GM12878 (cell line): ENCODE results near the gene SEC14L6. TPM values are rescaled to one million over a fixed set of nuclear protein-coding genes. Genes with fewer than 3 reads are reported as not detected.
A peak's percentile ranks its signal among the peaks of the same experiment; 100 is the strongest.

Source experiments
- ATAC-seq: fragments of 200-7000 bp; cut with Tn5 transposase; 3 replicates; pipeline ENCODE4 v1.9.1; 2020; ENCODE audit warnings: mild to moderate bottlenecking, moderate library complexity
- Bru-seq: library from RNA; stranded (reverse); fragments of 400-500 nt; gene quantifications from one replicate; lab custom pipeline; 2021; lab: Mats Ljungman, UMichigan
- BruChase-seq, 2 experiments: library from RNA; stranded (reverse); fragments of 400-500 nt; gene quantifications; one replicate each; lab custom pipeline; 2021; lab: Mats Ljungman, UMichigan
- BruUV-seq: library from RNA; stranded (reverse); fragments of 400-500 nt; replicated peaks from 2 replicates; lab custom pipeline; 2021; lab: Mats Ljungman, UMichigan
- CTCF ChIA-PET: fragments of 300-600 bp; sonication (Branson Sonifier 250); formaldehyde crosslinking; extraction: SDS; loops from one replicate; lab custom pipeline; 2021; ENCODE audit warnings: inconsistent platforms; lab: Yijun Ruan, JAX
- POLR2A ChIA-PET: fragments of 350-600 bp; formaldehyde crosslinking; extraction: SDS; loops from one replicate; lab custom pipeline; 2021; ENCODE audit warnings: inconsistent platforms; lab: Charles Lee
- RAD21 ChIA-PET: fragments of 300-600 bp; sonication (Branson Sonifier 250); formaldehyde crosslinking; loops from one replicate; lab custom pipeline; 2023; ENCODE audit warnings: antibody characterized with exemption; ENCODE audit not compliant: unreplicated experiment; lab: Charles Lee
- SMC1A ChIA-PET: fragments of 300-600 bp; sonication (Branson Sonifier 250); formaldehyde crosslinking; loops from one replicate; lab custom pipeline; 2023; ENCODE audit not compliant: unreplicated experiment, uncharacterized antibody; lab: Charles Lee
- DNase-seq: peaks from one replicate; pipeline ENCODE4 v3.0.0-alpha.2; 2011; ENCODE audit warnings: low read depth, low spot score
- FAIRE-seq: peaks from 3 replicates; lab custom pipeline; 2011; peaks lifted over from hg19 to GRCh38; lab: Jason Lieb, UNC
- H2AFZ ChIP-seq: 2 replicates; pipeline ENCODE4 v1.6.0; 2011; ENCODE audit warnings: low read depth, low read length, control low read depth; ENCODE audit not compliant: control insufficient read depth
- H3K27ac ChIP-seq: 2 replicates; pipeline ENCODE4 v1.5.1; 2011; ENCODE audit warnings: control low read depth; ENCODE audit not compliant: control insufficient read depth, insufficient read depth
- H3K27me3 ChIP-seq, 2 experiments: replicated peaks in 1 of 2; 2 replicates each; pipeline versions ENCODE4 v1.6.0 to v1.6.1; 2011; ENCODE audit warnings: low read length in 1 of 2; ENCODE audit not compliant: control insufficient read depth in 2 of 2, insufficient read depth in 2 of 2
- H3K36me3 ChIP-seq, 2 experiments: 2 replicates each; pipeline ENCODE4 v1.5.1; 2011; ENCODE audit warnings: low read length in 1 of 2; ENCODE audit not compliant: control insufficient read depth in 2 of 2, insufficient read depth in 2 of 2
- H3K4me1 ChIP-seq: 2 replicates; pipeline ENCODE4 v1.6.1; 2011; ENCODE audit warnings: mild to moderate bottlenecking, low read length, moderate library complexity, mixed read lengths; ENCODE audit not compliant: control insufficient read depth, insufficient read depth
- H3K4me2 ChIP-seq: 2 replicates; pipeline ENCODE4 v1.6.0; 2011; ENCODE audit warnings: control low read depth; ENCODE audit not compliant: control insufficient read depth, insufficient read depth
- H3K4me3 ChIP-seq: fragments of 200-600 bp; sonication (generic); 2 replicates; pipeline ENCODE4 v1.5.1; 2016
- H3K79me2 ChIP-seq: 2 replicates; pipeline ENCODE4 v1.6.0; 2011; ENCODE audit warnings: low read length; ENCODE audit not compliant: control insufficient read depth, insufficient read depth
- H3K9ac ChIP-seq: 2 replicates; pipeline ENCODE4 v1.8.0; 2011; ENCODE audit warnings: low read length, control low read depth, mixed read lengths; ENCODE audit not compliant: control insufficient read depth, insufficient read depth
- H3K9me3 ChIP-seq: replicated peaks from 3 replicates; pipeline ENCODE4 v1.5.1; 2011; ENCODE audit warnings: mild to moderate bottlenecking, low read length; ENCODE audit not compliant: control insufficient read depth, insufficient read depth
- H4K20me1 ChIP-seq: 2 replicates; pipeline ENCODE4 v1.6.0; 2011; ENCODE audit not compliant: control insufficient read depth, insufficient read depth
- BACH1 ChIP-seq: fragments of 450-650 bp; IDR thresholded peaks from 2 replicates; pipeline ENCODE4 v1.6.1; 2017; ENCODE audit warnings: mild to moderate bottlenecking, borderline replicate concordance
- CBX3 ChIP-seq: fragments of 200-600 bp; sonication (generic); IDR thresholded peaks from 2 replicates; pipeline ENCODE4 v1.6.1; 2016; ENCODE audit warnings: low read depth, borderline replicate concordance
- CHD1 ChIP-seq: IDR thresholded peaks from 2 replicates; pipeline ENCODE4 v1.6.1; 2012; ENCODE audit warnings: low read depth, low read length, improper control_type of control experiment
- CTCF ChIP-seq, 3 experiments: IDR thresholded peaks in 2 of 3; conservative IDR thresholded peaks in 1 of 3; 2 replicates each; pipeline ENCODE4 v1.5.1; 2011; ENCODE audit warnings: low read depth in 3 of 3, low read length in 3 of 3, mild to moderate bottlenecking in 3 of 3, control low read depth in 2 of 3, moderate library complexity in 2 of 3, inconsistent platforms in 1 of 3, mixed read lengths in 1 of 3; ENCODE audit not compliant: control insufficient read depth in 2 of 3, insufficient read depth in 1 of 3; ENCODE audit errors: extremely low read depth in 1 of 3
- E2F8 ChIP-seq: fragments of 450-650 bp; IDR thresholded peaks from 2 replicates; pipeline ENCODE4 v1.6.1; 2018; ENCODE audit warnings: mild to moderate bottlenecking, low read depth, moderate library complexity; ENCODE audit not compliant: partially characterized antibody
- HDGF ChIP-seq: fragments of 450-650 bp; IDR thresholded peaks from 2 replicates; pipeline ENCODE4 v1.6.1; 2016; ENCODE audit warnings: antibody characterized with exemption
- IRF4 ChIP-seq: IDR thresholded peaks from 2 replicates; pipeline ENCODE4 v1.6.1; 2011; ENCODE audit warnings: low read depth, low read length
- MEF2A ChIP-seq: IDR thresholded peaks from 2 replicates; pipeline ENCODE4 v1.6.1; 2011; ENCODE audit warnings: low read depth, mild to moderate bottlenecking, low read length, moderate library complexity; ENCODE audit not compliant: insufficient read depth
- MTA2 ChIP-seq: fragments of 450-650 bp; IDR thresholded peaks from 2 replicates; pipeline ENCODE4 v1.6.1; 2016; ENCODE audit warnings: low read depth, mild to moderate bottlenecking, moderate library complexity
- NFXL1 ChIP-seq: fragments of 450-650 bp; IDR thresholded peaks from 2 replicates; pipeline ENCODE4 v1.6.1; 2017; ENCODE audit warnings: antibody characterized with exemption, mild to moderate bottlenecking, borderline replicate concordance
- POLR2AphosphoS2 ChIP-seq: IDR thresholded peaks from 2 replicates; pipeline ENCODE4 v1.6.1; 2011; ENCODE audit warnings: low read depth, mild to moderate bottlenecking, low read length, improper control_type of control experiment, moderate library complexity
- RELA ChIP-seq: fragments of 450-650 bp; IDR thresholded peaks from 2 replicates; pipeline ENCODE4 v1.8.0; 2014; ENCODE audit warnings: borderline replicate concordance; ENCODE audit not compliant: partially characterized antibody
- SMARCA5 ChIP-seq: fragments of 450-650 bp; IDR thresholded peaks from 2 replicates; pipeline ENCODE4 v1.6.1; 2017; ENCODE audit warnings: mild to moderate bottlenecking
- SREBF2 ChIP-seq: IDR thresholded peaks from 2 replicates; pipeline ENCODE4 v1.6.1; 2012; ENCODE audit warnings: mild to moderate bottlenecking, low read length
- SRF ChIP-seq, 2 experiments: IDR thresholded peaks; 2 replicates each; pipeline ENCODE4 v1.6.1; 2011; ENCODE audit warnings: low read depth in 2 of 2, low read length in 2 of 2, mild to moderate bottlenecking in 1 of 2, moderate library complexity in 1 of 2
- TARDBP ChIP-seq: IDR thresholded peaks from 2 replicates; pipeline ENCODE4 v1.6.1; 2016; ENCODE audit warnings: borderline replicate concordance
- USF2 ChIP-seq: IDR thresholded peaks from 2 replicates; pipeline ENCODE4 v1.6.1; 2011; ENCODE audit warnings: low read depth, low read length, improper control_type of control experiment, borderline replicate concordance
- YBX1 ChIP-seq: fragments of 450-650 bp; IDR thresholded peaks from 2 replicates; pipeline ENCODE4 v1.6.1; 2016; ENCODE audit warnings: antibody characterized with exemption
- WGBS: methylation state at CpG from one replicate; pipeline ENCODE4 v1.1.6; 2016; ENCODE audit warnings: low lambda C conversion rate; ENCODE audit not compliant: insufficient replicate concordance, insufficient coverage; ENCODE audit errors: missing lambda C conversion rate; 5-methylcytosine and 5-hydroxymethylcytosine counted together
- in situ Hi-C: fragments of 300-500 bp; cut with MboI; formaldehyde crosslinking; loops from 9 replicates; pipeline ENCODE4 v1.14.3; 2018; ENCODE audit warnings: mixed read lengths
- intact Hi-C: fragments of 100-400 bp; cut with micrococcal nuclease; formaldehyde crosslinking; loops from one replicate; pipeline ENCODE4 v1.14.2; 2022; ENCODE audit not compliant: unreplicated experiment
- long read RNA-seq, 2 experiments: library from polyadenylated mRNA; unstranded; transcript quantifications; one replicate each; pipeline ENCODE4 v2.0.0, GENCODE V29; 2019 to 2020
- polyA minus RNA-seq, 3 experiments: library from RNA; depleted of rRNA, polyadenylated mRNA; stranded (reverse); fragments of >200 nt; gene quantifications; 2 replicates each; pipeline ENCODE4 v1.2.3, GENCODE V29; 2011
- polyA plus RNA-seq, 11 experiments: library from polyadenylated mRNA; depleted of rRNA in 4 of 11; unstranded in 6 of 11; stranded (reverse) in 5 of 11; fragments of >200 nt; fragmentation: Nextera tagmentation in 4 of 11; fragmentation: Illumina TruSeq in 1 of 11; extraction: Ambion mirVana in 4 of 11; extraction: Trizol in 1 of 11; gene quantifications; 1 replicate in 1 of 11; 2 replicates in 10 of 11; pipeline versions ENCODE4 v1.2.1 to v1.2.3, GENCODE V29; 2011 to 2016; ENCODE audit warnings: inconsistent platforms in 2 of 11, missing spikeins in 2 of 11, low read depth in 1 of 11
- total RNA-seq, 4 experiments: library from RNA; depleted of rRNA in 3 of 4; stranded (reverse); fragments of >200 nt in 3 of 4; fragmentation: Illumina TruSeq in 1 of 4; extraction: Trizol in 1 of 4; gene quantifications; 2 replicates each; pipeline versions ENCODE4 v1.2.1 to v1.2.3, GENCODE V29; 2013 to 2021

Gene SEC14L6
- not detected in 2 replicates for total RNA-seq (2013; cell fraction: nucleolus; rRNA removed)
- total RNA-seq (2014; rRNA removed) = not detected in 2 replicates
- total RNA-seq (2014; rRNA removed; fragmentation: Illumina TruSeq; extraction: Trizol) = not detected in 2 replicates
- not detected in 2 replicates for total RNA-seq (2021)
- polyA plus RNA-seq (2011; ENCODE audit: low read depth) = not detected
- polyA plus RNA-seq (2011; rRNA removed) = not detected in 2 replicates
- polyA plus RNA-seq (2011; cell fraction: cytosol; rRNA removed) = not detected in 2 replicates
- not detected in 2 replicates for polyA plus RNA-seq (2011; cell fraction: nucleus; rRNA removed)
- polyA plus RNA-seq (2012) = not detected in 2 replicates
- not detected in 2 replicates for polyA plus RNA-seq (2014; fragmentation: Illumina TruSeq; extraction: Trizol)
- not detected for polyA plus RNA-seq (2014; fragmentation: Nextera tagmentation; extraction: Ambion mirVana)
- not detected in 2 replicates for polyA plus RNA-seq (2014; rRNA removed)
- not detected for polyA plus RNA-seq (2016; fragmentation: Nextera tagmentation; extraction: Ambion mirVana)
- not detected in 2 replicates for polyA minus RNA-seq (2011; rRNA and poly(A)+ RNA removed)
- polyA minus RNA-seq (2011; cell fraction: cytosol; rRNA and poly(A)+ RNA removed) = not detected in 2 replicates
- not detected in 2 replicates for polyA minus RNA-seq (2011; cell fraction: nucleus; rRNA and poly(A)+ RNA removed)
- not detected for Bru-seq, nascent RNA
- BruChase-seq, experiment 1, labeled RNA remaining after a 6-hour chase = percentile 4 among the genes with signal in this experiment
- not detected for BruChase-seq, experiment 2, labeled RNA remaining after a 2-hour chase
- long read RNA-seq, experiment 1 = 0 reads
- long read RNA-seq, experiment 2 = 0 reads

DNA sequence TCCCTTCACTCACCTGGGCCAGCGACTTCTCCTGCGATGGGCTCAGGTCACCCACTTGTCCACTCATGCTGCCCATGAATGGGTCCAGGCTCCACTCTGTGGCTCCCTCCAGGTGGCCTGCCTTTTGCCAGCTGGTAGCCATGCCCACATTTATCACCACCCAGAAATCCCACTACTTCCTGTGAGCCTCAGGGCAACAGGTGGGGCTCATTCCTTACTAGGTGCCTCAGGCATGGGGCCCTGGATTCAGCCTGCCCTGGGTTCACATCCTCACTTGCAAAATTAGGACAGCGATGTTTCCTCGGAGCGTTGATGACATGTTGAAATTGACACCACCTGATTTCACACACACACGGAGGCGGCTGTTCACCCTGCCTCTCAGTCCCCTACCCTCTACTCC lies at the start of gene SEC14L6:
SEC14L6 (minus strand) TSS at position 126 of the 400 bp plus-strand sequence; CDS start at position 67, 59 bp downstream.
- no peak for DNase-seq
- ChIA-PET CTCF (no interaction called here), POLR2A (interaction anchor here (0.7 kb wide), 1 partner anchor 891 kb away, joined by 3 read pairs; no protein-coding TSS in a partner anchor), RAD21 (interaction anchor here (0.6 kb wide), 1 partner anchor 48 kb away, joined by 3 read pairs; no protein-coding TSS in a partner anchor), SMC1A (no interaction called here)
- no peaks in the 10 kb centered on the region for H3K79me2 ChIP-seq
- BruUV-seq = no TSS peak
- H3K9ac ChIP-seq = no peak within 1 kb of the TSS
- no peaks in the 10 kb centered on the region for H4K20me1 ChIP-seq
- no peak for FAIRE-seq
- intact Hi-C loops (no loop called here), in situ Hi-C loops (no loop called here)
- no peak within 1 kb of the TSS for H3K27ac ChIP-seq
- no peak for ATAC-seq
- H3K4me1 ChIP-seq = no peaks in the 10 kb centered on the region
- H3K36me3 ChIP-seq = no peaks in the 10 kb centered on the region
- H2AFZ ChIP-seq = no peak within 1 kb of the TSS
- H3K27me3 ChIP-seq = peaks cover 9 to 11% of the 10 kb centered on the region in 2 experiments
- no peak within 1 kb of the TSS for H3K4me2 ChIP-seq
- H3K9me3 ChIP-seq = no peaks in the 10 kb centered on the region
- no peak within 1 kb of the TSS for H3K4me3 ChIP-seq
- 81% methylated on average over 7 of the region's 7 CpGs for WGBS
- TF ChIP-seq MEF2A = no peak
- TF ChIP-seq NFXL1 = no peak
- TF ChIP-seq BACH1 = no peak
- TF ChIP-seq MTA2 = no peak
- no peak for TF ChIP-seq POLR2AphosphoS2
- no peak for TF ChIP-seq HDGF
- TF ChIP-seq E2F8 = no peak
- TF ChIP-seq RELA = no peak
- TF ChIP-seq YBX1 = no peak
- no peak for TF ChIP-seq TARDBP
- no peak for TF ChIP-seq SRF (IDR thresholded peaks at IDR 0.05; ENCODE audit: low read depth in 2 of 2, low read length in 2 of 2)
- no peak for TF ChIP-seq USF2
- TF ChIP-seq SREBF2 = no peak
- no peak for TF ChIP-seq IRF4
- TF ChIP-seq CTCF (IDR thresholded peaks at IDR 0.05 in 2 of 3, conservative IDR thresholded peaks at IDR 0.05 in 1 of 3; ENCODE audit: control insufficient read depth in 2 of 3, extremely low read depth in 1 of 3, insufficient read depth in 1 of 3, low read depth in 3 of 3, low read length in 3 of 3) = no peak
- no peak for TF ChIP-seq CHD1
- TF ChIP-seq CBX3 = no peak
- TF ChIP-seq SMARCA5 = no peak
